Activated T-helper 9 cell treated with anti-CD3 and anti-CD28 coated beads, Interleukin-2, amount 50 U/mL, for 16 hours (primary cell): ENCODE data around the gene C1QTNF1.
"Not testable (repeated sequence)": the region's sequence is repeated elsewhere in the genome, so short reads cannot be mapped to it uniquely, and the experiment has no call there.

ENCODE experiments used
- DNase-seq: peaks from one replicate; pipeline ENCODE4 v3.0.0-alpha.2; 2020; ENCODE audit warnings: low read depth

The C1QTNF1 gene

GRCh38 chr17:79054200-79054960 lies 30.4 kb downstream of the C1QTNF1 start:
- DNase-seq, result no peak

DNA sequence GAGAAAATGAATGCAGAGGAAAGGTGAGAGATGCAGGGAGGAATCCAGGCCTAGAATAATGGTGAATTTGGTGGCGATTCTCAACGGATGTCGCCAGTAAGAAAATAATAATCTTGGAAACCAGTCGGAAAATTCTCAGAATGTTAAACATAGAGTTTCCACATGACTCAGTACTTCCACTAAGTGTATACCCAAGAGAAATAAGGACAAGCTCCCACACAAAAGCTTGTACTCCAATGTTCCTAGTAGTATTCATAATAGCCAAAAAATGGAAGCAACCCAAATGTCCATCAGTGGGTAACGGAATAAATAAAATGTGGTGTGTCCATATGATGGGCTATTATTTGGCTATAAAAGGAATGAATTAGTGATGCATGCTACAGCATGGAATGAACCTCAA lies 31.2 kb downstream of the C1QTNF1 start:
- no peak for DNase-seq

DNA sequence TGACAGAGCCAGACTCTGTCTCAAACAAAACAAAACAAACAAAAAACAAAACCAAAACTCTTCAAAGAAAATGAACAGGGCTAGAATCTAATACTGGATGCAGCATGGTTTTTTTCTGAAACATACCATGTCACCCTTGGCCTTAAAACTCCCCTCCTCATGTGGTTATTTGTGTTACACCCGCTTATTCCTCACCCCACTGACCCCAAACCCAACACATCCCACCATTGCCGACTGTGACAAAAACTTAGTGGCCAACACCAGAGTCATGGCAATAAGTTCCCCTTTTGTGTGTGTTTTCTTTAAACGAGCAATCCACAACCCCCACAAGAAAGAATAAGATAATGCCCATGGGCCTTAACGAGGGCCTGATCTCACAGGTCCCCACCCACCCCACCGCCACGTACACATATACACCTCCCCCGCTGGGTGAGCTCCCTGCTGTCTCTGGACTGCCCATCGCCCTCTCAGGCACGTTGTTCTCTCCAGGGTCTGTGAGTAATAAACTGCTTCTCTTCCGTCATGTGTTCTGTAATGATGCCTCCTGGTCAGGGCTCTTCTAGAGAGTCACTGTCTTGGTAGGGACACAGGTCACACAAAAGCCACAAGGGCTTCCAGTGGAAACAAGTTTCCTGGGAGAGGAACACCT lies 33.9 kb downstream of the C1QTNF1 start:
- no peak for DNase-seq

DNA sequence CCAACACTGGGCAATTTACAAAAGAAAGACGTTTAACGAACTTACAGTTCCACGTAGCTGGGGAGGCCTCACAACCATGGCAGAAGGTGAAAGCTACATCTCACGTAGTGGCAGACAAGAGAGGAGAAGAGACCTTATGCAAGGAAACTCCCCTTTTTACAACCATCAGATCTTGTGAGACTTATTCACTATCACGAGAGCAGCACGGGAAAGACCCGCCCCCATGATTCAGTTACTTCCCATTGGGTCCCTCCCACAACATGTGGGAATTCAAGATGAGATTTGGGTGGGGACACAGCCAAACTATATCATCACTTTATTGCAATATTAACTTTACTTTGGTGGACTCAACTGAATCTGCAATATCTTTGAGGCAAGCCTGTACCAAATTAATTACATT lies 38.7 kb downstream of the C1QTNF1 start:
- DNase-seq, result no peak

- no peak for DNase-seq
These were observed 40.1 kb downstream of the C1QTNF1 start for GRCh38 chr17:79064026-79064425.

DNA sequence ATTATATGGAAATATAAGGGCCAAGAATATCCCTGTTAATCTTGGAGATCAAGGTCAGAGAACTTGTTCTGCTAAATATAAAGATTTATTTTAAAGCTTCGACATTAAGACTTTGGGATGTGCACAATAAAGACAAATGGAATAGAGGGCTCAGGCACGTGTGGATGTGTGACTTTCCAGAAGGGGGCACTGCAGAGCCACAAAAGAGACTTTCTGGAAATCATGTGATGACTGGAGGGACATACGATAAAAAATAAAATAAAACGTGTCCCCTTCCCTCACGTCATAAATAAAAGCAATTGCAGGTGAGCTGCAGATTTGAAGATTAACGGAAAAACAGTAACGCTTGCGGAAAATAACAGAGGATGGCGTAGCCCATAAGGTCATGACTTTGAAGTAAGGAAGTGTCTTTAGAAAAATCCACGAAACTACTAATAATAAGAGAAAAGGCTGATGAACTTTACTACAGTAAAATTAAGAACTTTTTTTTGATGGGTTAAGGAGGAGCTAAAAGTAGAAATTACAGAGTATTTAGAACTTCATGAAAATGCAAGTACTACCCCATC lies 41.2 kb downstream of the C1QTNF1 start:
- peak; percentile 36 for DNase-seq

GRCh38 chr17:79066963-79067362 lies 43.0 kb downstream of the C1QTNF1 start:
- no peak for DNase-seq

GRCh38 chr17:79070266-79070880 lies 46.4 kb downstream of the C1QTNF1 start:
- DNase-seq, result no peak

DNA sequence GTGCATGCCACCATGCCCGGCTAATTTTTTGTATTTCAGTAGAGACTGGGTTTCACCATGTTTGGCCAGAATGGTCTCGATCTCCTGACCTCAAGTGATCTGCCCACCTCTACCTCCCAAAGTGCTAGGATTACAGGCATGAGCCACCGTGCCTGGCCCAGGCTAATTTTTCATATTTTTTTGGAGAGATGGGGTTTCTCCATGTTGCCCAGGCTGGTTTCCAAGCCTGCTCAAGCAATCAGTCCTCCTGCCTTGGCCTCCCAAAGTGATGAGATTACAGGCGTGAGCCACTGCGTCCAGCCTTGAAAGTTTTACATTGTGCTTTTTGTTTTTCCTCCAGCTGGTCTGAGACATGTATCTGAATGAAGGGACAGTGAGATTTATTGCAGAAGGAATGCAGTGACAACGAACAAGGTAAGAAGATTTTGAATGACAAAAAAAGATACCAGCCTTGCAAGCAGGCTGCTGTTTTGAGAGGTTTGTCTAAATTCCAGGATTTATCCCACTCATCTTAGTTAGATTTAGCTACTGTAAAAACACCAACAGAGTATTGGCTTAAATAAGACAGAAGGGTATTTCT lies 47.3 kb downstream of the C1QTNF1 start:
- no peak for DNase-seq

DNA sequence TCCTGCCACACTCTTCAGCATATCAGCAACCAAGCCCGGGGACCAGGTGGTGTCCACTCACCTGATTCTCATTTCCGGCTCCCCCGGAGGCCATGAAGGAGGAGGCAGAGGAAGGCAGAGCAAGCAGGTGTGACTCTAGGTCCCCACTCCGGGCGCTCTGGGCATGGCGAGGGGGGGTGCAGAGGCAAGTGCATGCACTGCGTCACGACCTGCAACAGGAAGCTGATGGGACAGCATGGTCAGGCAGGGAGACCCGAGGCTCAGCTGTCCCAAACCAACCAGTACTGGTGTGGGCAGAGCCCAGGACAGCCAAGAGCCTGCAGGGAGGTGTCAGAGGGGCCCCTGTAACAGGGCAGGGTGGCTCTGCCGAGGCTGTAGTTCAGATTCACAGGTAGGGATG lies 48.6 kb downstream of the C1QTNF1 start:
- DNase-seq, result no peak

DNA sequence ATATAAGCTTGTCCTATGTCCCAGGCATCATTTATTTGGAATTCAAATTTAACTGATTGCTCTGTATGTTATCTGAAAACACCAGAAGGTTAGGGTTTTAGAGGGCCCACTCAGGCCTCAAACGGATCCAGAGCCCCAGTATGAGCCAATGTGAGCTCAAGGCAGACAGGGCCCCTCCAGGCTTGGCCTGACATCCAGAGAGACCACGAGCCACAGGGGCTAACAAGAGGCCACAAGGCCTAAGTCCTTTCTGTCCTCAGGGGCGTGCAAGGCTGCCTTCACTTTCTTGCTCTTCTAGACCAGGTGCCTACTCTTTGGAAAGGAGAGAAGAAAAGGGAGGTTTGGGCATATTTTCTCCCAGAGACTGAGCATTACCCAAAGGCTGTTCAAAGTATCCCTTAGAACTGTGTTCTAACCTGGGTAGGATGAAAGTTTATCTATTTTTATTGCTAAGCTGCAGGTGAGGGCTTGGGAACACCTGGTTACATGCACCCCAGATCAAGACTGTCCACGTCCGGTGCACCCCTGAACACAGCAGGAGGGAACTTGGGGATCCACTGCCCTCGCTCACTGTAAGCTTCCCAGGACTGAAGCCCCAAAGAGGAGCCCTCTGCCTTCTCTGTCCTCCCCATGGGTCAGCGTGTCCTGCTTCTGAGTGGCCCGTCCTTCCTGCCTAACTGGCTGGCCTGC lies 49.2 kb downstream of the C1QTNF1 start:
- DNase-seq, result no peak

- no peak for DNase-seq
These were observed 49.7 kb downstream of the C1QTNF1 start for GRCh38 chr17:79073706-79074088.

DNA sequence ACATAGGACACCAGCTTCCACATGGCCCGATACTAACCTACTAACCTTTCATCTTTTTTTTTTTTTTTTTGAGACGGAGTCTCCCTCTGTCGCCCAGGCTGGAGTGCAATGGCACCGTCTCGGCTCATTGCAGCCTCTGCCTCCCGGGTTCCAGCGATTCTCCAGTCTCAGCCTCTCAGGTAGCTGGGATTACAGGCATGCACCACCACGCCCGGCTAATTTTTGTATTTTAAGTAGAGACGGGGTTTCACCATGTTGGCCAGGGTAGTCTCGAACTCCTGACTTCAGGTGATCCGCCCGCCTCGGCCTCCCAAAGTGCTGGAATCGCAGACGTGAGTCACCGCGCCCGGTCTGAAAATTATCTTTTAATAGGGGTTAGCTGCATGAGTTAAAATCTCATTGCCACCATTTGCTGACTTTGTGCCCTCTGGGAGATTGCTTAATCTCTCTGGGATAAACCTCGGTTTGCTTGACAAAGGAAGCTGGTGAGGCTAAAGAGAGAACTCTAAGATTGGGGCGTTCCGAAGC lies 50.2 kb downstream of the C1QTNF1 start:
- DNase-seq, result not testable (repeated sequence)

DNA sequence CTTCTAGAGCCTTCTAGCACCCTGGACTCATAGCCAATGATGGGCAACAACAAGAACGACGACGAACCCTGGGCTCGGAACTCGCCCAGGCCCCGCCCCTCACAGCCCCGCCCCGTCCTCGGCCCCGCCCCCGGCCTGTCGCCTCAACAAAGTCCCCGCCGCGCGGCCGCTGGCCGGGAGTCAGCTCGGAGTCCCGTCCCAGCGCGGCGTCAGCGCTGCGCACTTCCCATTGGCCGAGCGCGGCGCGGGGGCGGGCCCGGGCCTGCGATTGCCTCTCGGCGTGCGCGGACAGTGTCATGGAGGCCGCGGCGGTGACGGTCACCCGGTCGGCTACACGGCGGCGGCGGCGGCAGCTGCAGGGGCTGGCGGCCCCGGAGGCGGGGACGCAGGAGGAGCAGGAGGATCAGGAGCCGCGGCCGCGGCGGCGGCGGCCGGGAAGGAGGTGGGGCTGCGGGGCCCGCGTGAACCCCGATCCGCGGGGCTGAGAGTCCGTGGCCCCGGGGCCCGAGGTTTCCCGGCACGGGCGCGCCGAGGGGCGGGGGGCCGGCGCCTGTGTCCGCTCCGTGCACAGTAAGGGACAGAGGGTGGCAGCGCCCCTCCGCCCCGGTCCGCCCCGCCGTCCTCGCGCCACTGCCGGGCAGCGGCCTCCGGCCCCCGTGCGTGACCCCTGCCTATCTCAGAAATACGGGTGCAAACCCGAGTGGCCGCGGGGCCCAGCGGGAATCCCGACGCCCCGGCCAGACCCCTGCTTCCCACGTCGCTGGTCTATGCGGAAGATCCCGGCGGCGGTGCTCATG lies 50.9 kb downstream of the C1QTNF1 start, which contains the start of gene ENGASE:
ENGASE (plus strand) TSS at position 176 of the 797 bp plus-strand sequence; CDS start at position 297, 121 bp downstream.
- DNase-seq, result peak; percentile 90

GRCh38 chr17:79075446-79075750 lies 51.4 kb downstream of the C1QTNF1 start:
- DNase-seq, result no peak

DNA sequence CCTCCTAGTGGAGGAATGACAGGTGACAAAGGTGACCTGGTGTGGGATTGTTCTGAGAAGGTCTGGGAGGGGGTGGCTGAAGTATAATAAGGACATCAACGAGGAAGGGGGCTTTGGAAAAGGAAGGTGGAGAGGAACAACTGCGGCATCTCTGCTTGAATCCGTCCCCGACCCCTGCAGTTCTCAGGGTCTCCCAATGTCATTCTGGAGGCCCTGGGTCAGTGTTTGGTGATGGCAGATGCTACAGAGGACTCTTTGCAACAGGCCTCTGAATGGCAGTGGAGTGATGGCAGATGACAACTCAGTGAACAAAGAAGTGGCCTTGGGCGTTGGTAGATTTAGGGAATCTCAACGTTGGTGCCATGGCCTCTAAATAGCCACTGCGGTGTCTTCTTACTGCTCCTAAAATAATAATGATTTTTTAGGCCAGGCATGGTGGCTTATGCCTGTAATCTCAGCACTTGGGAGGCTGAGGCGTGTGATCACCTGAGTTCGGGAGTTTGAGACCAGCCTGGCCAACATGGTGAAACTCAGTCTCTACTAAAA lies 52.0 kb downstream of the C1QTNF1 start:
- DNase-seq, result no peak

- no peak for DNase-seq
These were observed 53.6 kb downstream of the C1QTNF1 start for GRCh38 chr17:79077587-79077986.

- DNase-seq, result no peak
These were observed 54.7 kb downstream of the C1QTNF1 start for GRCh38 chr17:79078476-79079190.

- DNase-seq, result no peak
These were observed 55.6 kb downstream of the C1QTNF1 start for GRCh38 chr17:79079421-79080200.
